Trophoblast cell (in vitro differentiated cells and primary cell): Measurements from ENCODE around the gene RIMS1.

ENCODE experiments used
- DNase-seq, 2 donors: peaks; one replicate each; pipeline ENCODE4 v3.0.0-alpha.2; 2016
- H2AFZ ChIP-seq: 2 replicates; pipeline ENCODE4 v1.6.1; 2013; ENCODE audit warnings: low read length, moderate library complexity, mild to moderate bottlenecking; ENCODE audit not compliant: insufficient read depth, poor library complexity
- H2AK5ac ChIP-seq: 2 replicates; pipeline ENCODE4 v1.6.1; 2013; ENCODE audit warnings: mild to moderate bottlenecking, low read length
- H2BK120ac ChIP-seq: 2 replicates; pipeline ENCODE4 v1.6.1; 2013; ENCODE audit warnings: low read length, mild to moderate bottlenecking, moderate library complexity; ENCODE audit not compliant: insufficient read depth, poor library complexity
- H2BK12ac ChIP-seq: 2 replicates; pipeline ENCODE4 v1.6.1; 2013; ENCODE audit warnings: mild to moderate bottlenecking, low read length, moderate library complexity
- H2BK5ac ChIP-seq: 2 replicates; pipeline ENCODE4 v1.6.1; 2013; ENCODE audit warnings: low read length, low read depth, moderate library complexity, mild to moderate bottlenecking; ENCODE audit not compliant: poor library complexity
- H3K14ac ChIP-seq: 2 replicates; pipeline ENCODE4 v1.6.1; 2013; ENCODE audit warnings: mild to moderate bottlenecking, low read length
- H3K18ac ChIP-seq: 2 replicates; pipeline ENCODE4 v1.6.1; 2013; ENCODE audit warnings: mild to moderate bottlenecking, low read length
- H3K23ac ChIP-seq: 2 replicates; pipeline ENCODE4 v1.6.1; 2013; ENCODE audit warnings: low read length
- H3K27ac ChIP-seq: 2 replicates; pipeline ENCODE4 v1.5.1; 2013; ENCODE audit warnings: low read depth, mild to moderate bottlenecking, inconsistent platforms, low read length, moderate library complexity
- H3K27me3 ChIP-seq: 2 replicates; pipeline ENCODE4 v1.6.1; 2013; ENCODE audit warnings: inconsistent platforms, mild to moderate bottlenecking, low read length, moderate library complexity; ENCODE audit not compliant: insufficient read depth
- H3K36me3 ChIP-seq, 2 experiments: 1 replicate in 1 of 2; 2 replicates in 1 of 2; pipeline ENCODE4 v1.6.1; 2013; ENCODE audit warnings: low read length in 2 of 2, mild to moderate bottlenecking in 2 of 2, moderate library complexity in 1 of 2; ENCODE audit not compliant: insufficient read depth in 2 of 2, control insufficient read depth in 1 of 2
- H3K4ac ChIP-seq: 2 replicates; pipeline ENCODE4 v1.6.1; 2013; ENCODE audit warnings: low read depth, mild to moderate bottlenecking, low read length, moderate library complexity
- H3K4me1 ChIP-seq, 2 experiments: 1 replicate in 1 of 2; 2 replicates in 1 of 2; pipeline ENCODE4 v1.6.1; 2013; ENCODE audit warnings: low read length in 2 of 2, mild to moderate bottlenecking in 2 of 2, moderate library complexity in 1 of 2; ENCODE audit not compliant: insufficient read depth in 2 of 2, control insufficient read depth in 1 of 2
- H3K4me2 ChIP-seq: 2 replicates; pipeline ENCODE4 v1.6.1; 2013; ENCODE audit warnings: inconsistent platforms, mild to moderate bottlenecking, low read length, moderate library complexity
- H3K4me3 ChIP-seq: 2 replicates; pipeline ENCODE4 v1.5.1; 2013; ENCODE audit warnings: mild to moderate bottlenecking, low read depth, low read length, inconsistent platforms
- H3K79me1 ChIP-seq: one replicate; pipeline ENCODE4 v1.6.1; 2013; ENCODE audit warnings: low read length
- H3K79me2 ChIP-seq: 2 replicates; pipeline ENCODE4 v1.6.1; 2013; ENCODE audit warnings: low read length, mild to moderate bottlenecking; ENCODE audit not compliant: control insufficient read depth, insufficient read depth, poor library complexity
- H3K9ac ChIP-seq: 2 replicates; pipeline ENCODE4 v1.6.1; 2013; ENCODE audit warnings: mild to moderate bottlenecking, low read length
- H3K9me3 ChIP-seq: 2 replicates; pipeline ENCODE4 v1.6.1; 2013; ENCODE audit warnings: low read depth, mild to moderate bottlenecking, control low read depth, inconsistent platforms, low read length; ENCODE audit not compliant: insufficient read depth
- H4K12ac ChIP-seq: 2 replicates; pipeline ENCODE4 v1.6.1; 2013; ENCODE audit warnings: low read depth, mild to moderate bottlenecking, low read length, moderate library complexity
- H4K8ac ChIP-seq: 2 replicates; pipeline ENCODE4 v1.6.1; 2013; ENCODE audit warnings: low read depth, mild to moderate bottlenecking, low read length, moderate library complexity
- H4K91ac ChIP-seq: one replicate; pipeline ENCODE4 v1.6.1; 2013; ENCODE audit warnings: low read depth, mild to moderate bottlenecking, low read length, moderate library complexity
- WGBS: extraction: QIAGEN DNeasy Blood & Tissue Kit; methylation state at CpG from one replicate; pipeline ENCODE4 v1.1.7; 2013; ENCODE audit warnings: missing lambda C conversion rate; ENCODE audit not compliant: insufficient read length, insufficient coverage; ENCODE audit errors: extremely low coverage; 5-methylcytosine and 5-hydroxymethylcytosine counted together

Gene RIMS1

GRCh38 chr6:72381076-72381475 is 494.7 kb downstream of the RIMS1 start:
- no peak overlapping the region for H3K4me3 ChIP-seq
- H2BK5ac ChIP-seq, result no peak overlapping the region
- no peak overlapping the region for H4K91ac ChIP-seq
- no peak for DNase-seq
- no CpG with 5 or more reads among the region's 6 CpGs for WGBS
- H4K8ac ChIP-seq, result no peak overlapping the region
- no peak overlapping the region for H4K12ac ChIP-seq
- no peak overlapping the region for H3K4me2 ChIP-seq
- no peak overlapping the region for H3K14ac ChIP-seq
- H3K4me1 ChIP-seq, result no peaks in the 10 kb centered on the region
- no peaks in the 10 kb centered on the region for H3K36me3 ChIP-seq
- no peak overlapping the region for H3K4ac ChIP-seq
- no peak overlapping the region for H2BK120ac ChIP-seq
- H3K23ac ChIP-seq, result no peak overlapping the region
- no peak overlapping the region for H3K27ac ChIP-seq
- H2BK12ac ChIP-seq, result no peak overlapping the region
- no peak overlapping the region for H2AFZ ChIP-seq
- no peaks in the 10 kb centered on the region for H3K9me3 ChIP-seq
- no peaks in the 10 kb centered on the region for H3K27me3 ChIP-seq
- no peaks in the 10 kb centered on the region for H3K79me1 ChIP-seq
- H2AK5ac ChIP-seq, result no peak overlapping the region
- H3K79me2 ChIP-seq, result no peaks in the 10 kb centered on the region
- no peak overlapping the region for H3K9ac ChIP-seq
- H3K18ac ChIP-seq, result no peak overlapping the region

GRCh38 chr6:72382602-72383529 is 496.5 kb downstream of the RIMS1 start:
- H3K4ac ChIP-seq, result no peak overlapping the region
- no peak overlapping the region for H2BK5ac ChIP-seq
- H2AFZ ChIP-seq, result no peak overlapping the region
- no peak overlapping the region for H4K8ac ChIP-seq
- H3K27me3 ChIP-seq, result no peaks in the 10 kb centered on the region
- H3K9ac ChIP-seq, result no peak overlapping the region
- H3K23ac ChIP-seq, result no peak overlapping the region
- H2BK12ac ChIP-seq, result no peak overlapping the region
- no peak overlapping the region for H3K4me2 ChIP-seq
- no peaks in the 10 kb centered on the region for H3K9me3 ChIP-seq
- H3K18ac ChIP-seq, result no peak overlapping the region
- no peak overlapping the region for H3K4me3 ChIP-seq
- H3K79me2 ChIP-seq, result no peaks in the 10 kb centered on the region
- H2AK5ac ChIP-seq, result no peak overlapping the region
- no peaks in the 10 kb centered on the region for H3K4me1 ChIP-seq
- H3K79me1 ChIP-seq, result no peaks in the 10 kb centered on the region
- H3K36me3 ChIP-seq, result no peaks in the 10 kb centered on the region
- WGBS, result no CpG with 5 or more reads among the region's 4 CpGs
- no peak overlapping the region for H3K27ac ChIP-seq
- H2BK120ac ChIP-seq, result no peak overlapping the region
- DNase-seq, result no peak
- H4K12ac ChIP-seq, result no peak overlapping the region
- H3K14ac ChIP-seq, result no peak overlapping the region
- no peak overlapping the region for H4K91ac ChIP-seq

GRCh38 chr6:72386324-72386723 is 500.0 kb downstream of the RIMS1 start:
- no peaks in the 10 kb centered on the region for H3K4me1 ChIP-seq
- H2BK5ac ChIP-seq, result no peak overlapping the region
- H3K36me3 ChIP-seq, result no peaks in the 10 kb centered on the region
- H4K12ac ChIP-seq, result no peak overlapping the region
- H4K91ac ChIP-seq, result no peak overlapping the region
- H3K79me2 ChIP-seq, result no peaks in the 10 kb centered on the region
- H3K23ac ChIP-seq, result no peak overlapping the region
- H2AK5ac ChIP-seq, result no peak overlapping the region
- no peak overlapping the region for H3K4me2 ChIP-seq
- no peaks in the 10 kb centered on the region for H3K9me3 ChIP-seq
- H2AFZ ChIP-seq, result no peak overlapping the region
- no peak overlapping the region for H3K9ac ChIP-seq
- no peak overlapping the region for H3K14ac ChIP-seq
- H3K27me3 ChIP-seq, result no peaks in the 10 kb centered on the region
- H2BK120ac ChIP-seq, result no peak overlapping the region
- no peak overlapping the region for H3K18ac ChIP-seq
- whole genome bisulfite sequencing, result 100% methylated on average over 3 of the region's 8 CpGs
- no peak overlapping the region for H3K4ac ChIP-seq
- H2BK12ac ChIP-seq, result no peak overlapping the region
- H3K27ac ChIP-seq, result no peak overlapping the region
- no peak overlapping the region for H3K4me3 ChIP-seq
- DNase-seq, result no peak
- H4K8ac ChIP-seq, result no peak overlapping the region
- H3K79me1 ChIP-seq, result no peaks in the 10 kb centered on the region

GRCh38 chr6:72389698-72390097 is 503.3 kb downstream of the RIMS1 start:
- no peak for DNase-seq
- Histone ChIP-seq H3K27me3 (no peaks in the 10 kb centered on the region), H3K4me3 (no peak overlapping the region), H3K9me3 (no peaks in the 10 kb centered on the region), H2BK5ac (no peak overlapping the region), H3K18ac (no peak overlapping the region), H3K23ac (no peak overlapping the region), H2AK5ac (no peak overlapping the region), H2AFZ (no peak overlapping the region), H3K79me2 (no peaks in the 10 kb centered on the region), H2BK120ac (no peak overlapping the region), H3K14ac (no peak overlapping the region), H3K36me3 (no peaks in the 10 kb centered on the region), H4K91ac (no peak overlapping the region), H2BK12ac (no peak overlapping the region), H3K79me1 (no peaks in the 10 kb centered on the region), H3K4me2 (no peak overlapping the region), H3K4me1 (no peaks in the 10 kb centered on the region), H4K12ac (no peak overlapping the region), H3K27ac (no peak overlapping the region), H4K8ac (no peak overlapping the region), H3K9ac (no peak overlapping the region), H3K4ac (no peak overlapping the region)
- WGBS, result no CpG with 5 or more reads among the region's 1 CpG
